B cell (primary cell): Measurements from ENCODE around the gene POLA2. TPM values are rescaled to one million over a fixed set of nuclear protein-coding genes. Genes with fewer than 3 reads are reported as not detected.

ENCODE experiments used
- ATAC-seq: fragments of 200-7000 bp; cut with Tn5 transposase; one replicate; pipeline ENCODE4 v1.10.0; 2021; ENCODE audit warnings: low read depth, mild to moderate bottlenecking, moderate number of reproducible peaks, moderate library complexity
- CTCF ChIA-PET: fragments of 350-600 bp; sonication (Branson Sonifier 250); formaldehyde crosslinking; loops from one replicate; lab custom pipeline; 2021; ENCODE audit warnings: antibody characterized with exemption, inconsistent platforms; lab: Charles Lee
- POLR2A ChIA-PET: fragments of 350-600 bp; sonication (Branson Sonifier 250); formaldehyde crosslinking; loops from one replicate; lab custom pipeline; 2021; ENCODE audit warnings: antibody characterized with exemption; lab: Charles Lee
- DNase-seq: peaks from one replicate; pipeline ENCODE4 v3.0.0; 2013
- H2AFZ ChIP-seq: 2 replicates; pipeline ENCODE4 v1.6.1; 2012; ENCODE audit warnings: mild to moderate bottlenecking, low read depth, low read length; ENCODE audit not compliant: insufficient read depth, poor library complexity, severe bottlenecking
- H3K27ac ChIP-seq, 2 donors: 1 replicate in 1 of 2; 2 replicates in 1 of 2; pipeline ENCODE4 v1.5.1; 2012 to 2013; ENCODE audit warnings: low read length in 2 of 2, mild to moderate bottlenecking in 2 of 2, moderate library complexity in 1 of 2
- H3K27me3 ChIP-seq, 4 experiments: fragments of 200-600 bp in 1 of 4; sonication (generic) in 1 of 4; replicated peaks in 1 of 4; 1 replicate in 2 of 4; 2 replicates in 2 of 4; pipeline versions ENCODE4 v1.6.1 to v1.7.0; 2013 to 2016; ENCODE audit warnings: low read length in 3 of 4, mild to moderate bottlenecking in 2 of 4, mixed read lengths in 1 of 4, moderate library complexity in 1 of 4; ENCODE audit not compliant: insufficient read depth in 4 of 4, control insufficient read depth in 3 of 4; ENCODE audit errors: control extremely low read depth in 1 of 4
- H3K36me3 ChIP-seq, 2 experiments: replicated peaks in 1 of 2; 1 replicate in 1 of 2; 2 replicates in 1 of 2; pipeline versions ENCODE4 v1.6.1 to v1.7.1; 2013; ENCODE audit warnings: low read length in 1 of 2; ENCODE audit not compliant: insufficient read depth in 2 of 2, control insufficient read depth in 1 of 2; ENCODE audit errors: control extremely low read depth in 1 of 2, extremely low read depth in 1 of 2
- H3K4me1 ChIP-seq, 2 donors: fragments of 200-600 bp in 1 of 2; sonication (generic) in 1 of 2; 1 replicate in 1 of 2; 2 replicates in 1 of 2; pipeline versions ENCODE4 v1.5.1 to v1.6.1; 2013 to 2017; ENCODE audit warnings: low read length in 2 of 2; ENCODE audit not compliant: control insufficient read depth in 2 of 2, insufficient read depth in 2 of 2
- H3K4me2 ChIP-seq: replicated peaks from 2 replicates; pipeline ENCODE3; 2012; ENCODE audit warnings: mild to moderate bottlenecking, low read depth, low read length; ENCODE audit not compliant: poor library complexity, severe bottlenecking
- H3K4me3 ChIP-seq, 5 experiments: fragments of 200-600 bp in 1 of 5; sonication (generic) in 1 of 5; 1 replicate in 3 of 5; 2 replicates in 2 of 5; pipeline versions ENCODE4 v1.5.1 to v1.7.0; 2011 to 2016; ENCODE audit warnings: low read length in 4 of 5, mild to moderate bottlenecking in 4 of 5, low read depth in 2 of 5, control low read depth in 1 of 5, moderate library complexity in 1 of 5; ENCODE audit not compliant: insufficient read depth in 1 of 5; ENCODE audit errors: control extremely low read depth in 1 of 5, extremely low read depth in 1 of 5
- H3K79me2 ChIP-seq: fragments of 200-600 bp; sonication (generic); one replicate; pipeline ENCODE4 v1.6.0; 2016; ENCODE audit warnings: low read length; ENCODE audit not compliant: control insufficient read depth, insufficient read depth
- H3K9ac ChIP-seq: fragments of 200-600 bp; sonication (generic); 2 replicates; pipeline ENCODE4 v1.6.1; 2017; ENCODE audit warnings: mild to moderate bottlenecking, low read length, moderate library complexity
- H3K9me3 ChIP-seq, 3 donors: one replicate each; pipeline versions ENCODE4 v1.6.1 to v1.7.1; 2013; ENCODE audit warnings: low read length in 2 of 3; ENCODE audit not compliant: control insufficient read depth in 2 of 3, insufficient read depth in 1 of 3; ENCODE audit errors: control extremely low read depth in 1 of 3
- H4K20me1 ChIP-seq: 2 replicates; pipeline ENCODE4 v1.6.0; 2012; ENCODE audit warnings: mild to moderate bottlenecking, low read length; ENCODE audit not compliant: insufficient read depth, control insufficient read depth, poor library complexity, severe bottlenecking
- H3K27ac Mint-ChIP-seq: one replicate; pipeline ENCODE4 v1.8.0; 2021; ENCODE audit warnings: mixed read lengths
- H3K27me3 Mint-ChIP-seq: one replicate; pipeline ENCODE4 v1.8.0; 2021; ENCODE audit warnings: mixed read lengths
- H3K4me1 Mint-ChIP-seq: one replicate; pipeline ENCODE4 v1.8.0; 2021; ENCODE audit warnings: mixed read lengths
- H3K4me3 Mint-ChIP-seq: one replicate; pipeline ENCODE4 v1.8.0; 2021; ENCODE audit warnings: mixed read lengths
- H3K9me3 Mint-ChIP-seq: one replicate; pipeline ENCODE4 v1.8.0; 2022; ENCODE audit warnings: mixed read lengths; ENCODE audit not compliant: insufficient read depth
- EZH2 ChIP-seq: IDR thresholded peaks from 2 replicates; pipeline ENCODE4 v1.6.1; 2012; ENCODE audit warnings: borderline replicate concordance, low read depth, mild to moderate bottlenecking, moderate library complexity, low read length; ENCODE audit not compliant: insufficient read depth, poor library complexity, severe bottlenecking
- whole genome bisulfite sequencing: methylation state at CpG from one replicate; pipeline ENCODE4 v1.1.5; 2013; ENCODE audit warnings: missing lambda C conversion rate; ENCODE audit not compliant: insufficient coverage; 5-methylcytosine and 5-hydroxymethylcytosine counted together
- intact Hi-C: fragments of 100-400 bp; cut with micrococcal nuclease; formaldehyde crosslinking; loops from one replicate; pipeline ENCODE4 v1.10.0; 2022
- polyA plus RNA-seq: library from polyadenylated mRNA; depleted of rRNA; stranded (reverse); fragments of >200 nt; gene quantifications from 2 replicates; pipeline ENCODE4 v1.2.3, GENCODE V29; 2012
- total RNA-seq, 2 donors: library from RNA; stranded (reverse); fragments of 120-200 nt in 1 of 2; gene quantifications; 1 replicate in 1 of 2; 2 replicates in 1 of 2; pipeline versions ENCODE4 v1.2.3 to v1.2.4, GENCODE V29; 2013 to 2022
- TF ChIP-seq, protein P1 (sequence below): fragments of 200-600 bp; IDR thresholded peaks from one replicate; pipeline ENCODE4 v1.8.0; 2022; ENCODE audit warnings: antibody characterized with exemption, mild to moderate bottlenecking

Gene POLA2
- total and polyA plus RNA-seq, 2 donors (not counting 1 experiment from before 2014, with no cell fraction given) = 13.0 to 28.7 TPM

DNA sequence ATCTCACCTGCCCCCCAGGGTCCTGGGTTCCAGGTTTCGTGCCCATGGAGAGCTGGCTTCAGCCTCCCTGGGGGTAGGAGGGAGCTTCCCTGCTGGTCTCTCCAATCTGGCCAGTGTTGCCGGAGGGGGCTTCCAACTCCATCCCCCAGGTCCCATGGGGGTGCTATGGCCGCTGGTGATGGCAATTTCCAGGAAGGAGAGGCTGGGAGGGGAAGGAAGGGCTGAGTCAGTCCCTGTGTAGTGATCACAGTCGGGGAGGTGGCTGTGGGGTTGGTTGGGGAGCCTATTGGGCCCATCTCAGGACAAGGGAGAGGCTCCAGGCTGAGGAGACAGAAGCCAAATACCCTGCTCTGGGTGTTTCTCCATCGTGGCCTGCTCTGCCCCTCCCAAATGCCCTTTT lies 47.2 kb downstream of the POLA2 start:
- Histone ChIP-seq H3K27me3 (peaks cover 0 to 7% (median 3%) of the 10 kb centered on the region in 4 experiments), H4K20me1 (no peaks in the 10 kb centered on the region), H3K9me3 (no peaks in the 10 kb centered on the region), H3K36me3 (no peaks in the 10 kb centered on the region), H3K27ac (no peak overlapping the region), H2AFZ (no peak overlapping the region), H3K4me1 (peaks cover under 1% of the 10 kb centered on the region in 2 donors), H3K79me2 (no peaks in the 10 kb centered on the region), H3K4me3 (no peak overlapping the region), H3K9ac (no peak overlapping the region), H3K4me2 (no peak overlapping the region)
- 11% methylated on average over 1 of the region's 5 CpGs for WGBS
- Mint-ChIP-seq H3K4me3 (no peak overlapping the region), H3K27ac (no peak overlapping the region), H3K27me3 (peaks cover 6% of the 10 kb centered on the region), H3K4me1 (peaks cover 2% of the 10 kb centered on the region), H3K9me3 (no peaks in the 10 kb centered on the region)
- DNase-seq (no peak), ATAC-seq (no peak)
- TF ChIP-seq, protein P1, sequence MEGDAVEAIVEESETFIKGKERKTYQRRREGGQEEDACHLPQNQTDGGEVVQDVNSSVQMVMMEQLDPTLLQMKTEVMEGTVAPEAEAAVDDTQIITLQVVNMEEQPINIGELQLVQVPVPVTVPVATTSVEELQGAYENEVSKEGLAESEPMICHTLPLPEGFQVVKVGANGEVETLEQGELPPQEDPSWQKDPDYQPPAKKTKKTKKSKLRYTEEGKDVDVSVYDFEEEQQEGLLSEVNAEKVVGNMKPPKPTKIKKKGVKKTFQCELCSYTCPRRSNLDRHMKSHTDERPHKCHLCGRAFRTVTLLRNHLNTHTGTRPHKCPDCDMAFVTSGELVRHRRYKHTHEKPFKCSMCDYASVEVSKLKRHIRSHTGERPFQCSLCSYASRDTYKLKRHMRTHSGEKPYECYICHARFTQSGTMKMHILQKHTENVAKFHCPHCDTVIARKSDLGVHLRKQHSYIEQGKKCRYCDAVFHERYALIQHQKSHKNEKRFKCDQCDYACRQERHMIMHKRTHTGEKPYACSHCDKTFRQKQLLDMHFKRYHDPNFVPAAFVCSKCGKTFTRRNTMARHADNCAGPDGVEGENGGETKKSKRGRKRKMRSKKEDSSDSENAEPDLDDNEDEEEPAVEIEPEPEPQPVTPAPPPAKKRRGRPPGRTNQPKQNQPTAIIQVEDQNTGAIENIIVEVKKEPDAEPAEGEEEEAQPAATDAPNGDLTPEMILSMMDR = no peak
- no peak for TF ChIP-seq EZH2
- ChIA-PET CTCF (no interaction called here), POLR2A (no interaction called here)
- intact Hi-C loops = no loop called here

DNA sequence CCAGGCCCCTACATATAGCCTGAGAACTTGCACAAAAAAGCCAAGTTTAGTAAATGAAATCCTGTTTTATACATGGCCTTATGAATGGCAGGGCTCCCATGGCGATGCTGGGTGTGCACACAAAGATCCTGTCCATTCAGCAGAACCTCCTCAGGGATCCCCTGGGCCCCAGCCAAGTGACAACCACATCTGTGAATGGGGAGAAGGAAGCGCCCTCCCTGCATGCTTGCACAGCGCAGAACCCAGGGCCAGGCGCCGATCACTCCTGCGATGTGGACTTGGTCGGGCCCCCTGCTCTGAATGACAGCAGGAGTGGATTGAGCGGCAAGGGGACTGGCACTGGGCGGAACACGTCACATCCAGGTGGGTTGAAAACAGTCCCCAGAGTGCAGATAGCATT lies 48.5 kb downstream of the POLA2 start:
- no peak overlapping the region for H3K4me2 ChIP-seq
- H3K27ac Mint-ChIP-seq = no peak overlapping the region
- POLR2A ChIA-PET = no interaction called here
- ATAC-seq (no peak), DNase-seq (no peak)
- peaks cover 5% of the 10 kb centered on the region for H3K4me1 Mint-ChIP-seq
- no peaks in the 10 kb centered on the region for H3K79me2 ChIP-seq
- no peaks in the 10 kb centered on the region for H3K36me3 ChIP-seq
- TF ChIP-seq, protein P1 = no peak
- no peak overlapping the region for H3K9ac ChIP-seq
- no peaks in the 10 kb centered on the region for H3K9me3 ChIP-seq
- no peaks in the 10 kb centered on the region for H4K20me1 ChIP-seq
- intact Hi-C loops = no loop called here
- no peak overlapping the region for H3K4me3 Mint-ChIP-seq
- no peaks in the 10 kb centered on the region for H3K9me3 Mint-ChIP-seq
- H3K4me1 ChIP-seq = peaks cover 4 to 8% of the 10 kb centered on the region in 2 donors
- CTCF ChIA-PET = interaction anchor here (1.0 to 2.7 kb wide), 2 partner anchors 19 to 35 kb away, joined by 5 to 9 read pairs; no protein-coding TSS in a partner anchor
- no peak overlapping the region for H3K4me3 ChIP-seq
- H2AFZ ChIP-seq = no peak overlapping the region
- WGBS = 94% methylated on average over 8 of the region's 10 CpGs
- H3K27me3 Mint-ChIP-seq = peaks cover 9% of the 10 kb centered on the region
- H3K27me3 ChIP-seq = peaks cover 0 to 12% (median 5%) of the 10 kb centered on the region in 4 experiments
- H3K27ac ChIP-seq = no peak overlapping the region
